Liver (tissue), 9 donors: ENCODE data around the gene SP2. TPM values are rescaled to one million over a fixed set of nuclear protein-coding genes. Genes with fewer than 3 reads are reported as not detected.

ENCODE experiments used
- DNase-seq: peaks from one replicate; pipeline ENCODE4 v3.0.0-alpha.2; 2017; ENCODE audit warnings: low spot score
- H3K27ac ChIP-seq, 2 donors: one replicate each; pipeline ENCODE4 v1.7.0; 2013; ENCODE audit warnings: inconsistent platforms in 2 of 2, low read length in 2 of 2, control low read depth in 1 of 2, low read depth in 1 of 2, mild to moderate bottlenecking in 1 of 2
- H3K27me3 ChIP-seq, 4 donors: one replicate each; pipeline versions ENCODE4 v1.6.1 to v1.7.0; 2013; ENCODE audit warnings: low read length in 3 of 4, inconsistent platforms in 1 of 4, mild to moderate bottlenecking in 1 of 4, moderate library complexity in 1 of 4; ENCODE audit not compliant: control insufficient read depth in 4 of 4, insufficient read depth in 4 of 4
- H3K36me3 ChIP-seq, 4 donors: one replicate each; pipeline versions ENCODE4 v1.6.1 to v1.7.0; 2013; ENCODE audit warnings: low read length in 3 of 4, mild to moderate bottlenecking in 3 of 4, low read depth in 1 of 4, moderate library complexity in 1 of 4; ENCODE audit not compliant: control insufficient read depth in 4 of 4, insufficient read depth in 3 of 4
- H3K4me1 ChIP-seq, 4 donors: one replicate each; pipeline versions ENCODE4 v1.6.1 to v1.7.0; 2013; ENCODE audit warnings: low read length in 3 of 4, mild to moderate bottlenecking in 3 of 4, moderate library complexity in 1 of 4; ENCODE audit not compliant: control insufficient read depth in 4 of 4, insufficient read depth in 4 of 4
- H3K4me3 ChIP-seq, 3 donors: one replicate each; pipeline versions ENCODE4 v1.6.1 to v1.7.0; 2013; ENCODE audit warnings: low read length in 3 of 3, control low read depth in 1 of 3, low read depth in 1 of 3, mild to moderate bottlenecking in 1 of 3
- H3K9ac ChIP-seq, 2 donors: one replicate each; pipeline ENCODE4 v1.7.0; 2013; ENCODE audit warnings: low read length in 2 of 2, mild to moderate bottlenecking in 2 of 2, moderate library complexity in 2 of 2, control low read depth in 1 of 2, low read depth in 1 of 2
- H3K9me3 ChIP-seq, 4 donors: one replicate each; pipeline versions ENCODE4 v1.6.1 to v1.7.0; 2013; ENCODE audit warnings: low read length in 3 of 4; ENCODE audit not compliant: control insufficient read depth in 4 of 4
- EGR1 ChIP-seq, 2 donors: IDR thresholded peaks; 2 replicates each; pipeline ENCODE4 v1.6.1; 2016 to 2018; ENCODE audit warnings: antibody characterized with exemption in 2 of 2, low read depth in 2 of 2
- FOXA1 ChIP-seq: IDR thresholded peaks from 2 replicates; pipeline ENCODE4 v1.6.1; 2016; ENCODE audit warnings: antibody characterized with exemption
- GABPA ChIP-seq, 2 donors: IDR thresholded peaks in 1 of 2; conservative IDR thresholded peaks in 1 of 2; 2 replicates each; pipeline ENCODE4 v1.6.1; 2016; ENCODE audit warnings: antibody characterized with exemption in 2 of 2, mild to moderate bottlenecking in 1 of 2, moderate library complexity in 1 of 2
- HNF4A ChIP-seq, 2 donors: conservative IDR thresholded peaks; 2 replicates each; pipeline ENCODE4 v1.6.1; 2016; ENCODE audit warnings: antibody characterized with exemption in 2 of 2, mild to moderate bottlenecking in 2 of 2
- HNF4G ChIP-seq: IDR thresholded peaks from 2 replicates; pipeline ENCODE4 v1.6.1; 2016; ENCODE audit warnings: antibody characterized with exemption
- JUND ChIP-seq, 2 donors: IDR thresholded peaks; 2 replicates each; pipeline ENCODE4 v1.6.1; 2016; ENCODE audit warnings: antibody characterized with exemption in 2 of 2
- NR2F2 ChIP-seq: IDR thresholded peaks from 2 replicates; pipeline ENCODE4 v1.6.1; 2016; ENCODE audit warnings: antibody characterized with exemption
- RAD21 ChIP-seq, 2 donors: IDR thresholded peaks; 2 replicates each; pipeline ENCODE4 v1.6.1; 2016; ENCODE audit warnings: antibody characterized with exemption in 2 of 2, mild to moderate bottlenecking in 2 of 2
- RXRA ChIP-seq, 2 donors: IDR thresholded peaks; 2 replicates each; pipeline ENCODE4 v1.6.1; 2017 to 2018; ENCODE audit warnings: antibody characterized with exemption in 2 of 2, mild to moderate bottlenecking in 1 of 2
- SP1 ChIP-seq: IDR thresholded peaks from 2 replicates; pipeline ENCODE4 v1.6.1; 2018; ENCODE audit warnings: antibody characterized with exemption, mild to moderate bottlenecking
- TAF1 ChIP-seq: conservative IDR thresholded peaks from 2 replicates; pipeline ENCODE4 v1.6.1; 2016; ENCODE audit warnings: antibody characterized with exemption, mild to moderate bottlenecking
- YY1 ChIP-seq: IDR thresholded peaks from 2 replicates; pipeline ENCODE4 v1.6.1; 2016; ENCODE audit warnings: antibody characterized with exemption, mild to moderate bottlenecking
- WGBS: extraction: QIAGEN DNeasy Blood & Tissue Kit; methylation state at CpG from one replicate; pipeline ENCODE4 v1.1.7; 2013; 5-methylcytosine and 5-hydroxymethylcytosine counted together
- polyA plus RNA-seq, 2 donors: library from polyadenylated mRNA; stranded (reverse) in 1 of 2; unstranded in 1 of 2; fragments of 200-250 nt in 1 of 2; fragments of >200 nt in 1 of 2; fragmentation: Nextera tagmentation in 1 of 2; extraction: Ambion mirVana in 1 of 2; gene quantifications; one replicate each; pipeline versions ENCODE4 v1.2.1 to v1.2.3, GENCODE V29; 2013 to 2015
- total RNA-seq, 2 donors: library from RNA; depleted of rRNA; stranded (reverse); fragments of >200 nt; gene quantifications; one replicate each; pipeline ENCODE4 v1.2.3, GENCODE V29; 2014
- TF ChIP-seq, protein P1 (sequence below): IDR thresholded peaks from 2 replicates; pipeline ENCODE4 v1.6.1; 2016; ENCODE audit warnings: antibody characterized with exemption
- TF ChIP-seq, protein P2 (sequence below): IDR thresholded peaks from 2 replicates; pipeline ENCODE4 v1.6.1; 2016; ENCODE audit warnings: antibody characterized with exemption, mild to moderate bottlenecking
- TF ChIP-seq, protein P3 (sequence below): fragments of 150-350 bp; IDR thresholded peaks from 2 replicates; pipeline ENCODE4 v1.5.1; 2017; ENCODE audit warnings: improper control_type of control experiment, low read depth, low read length; ENCODE audit not compliant: missing input control
- TF ChIP-seq, protein P4 (sequence below): IDR thresholded peaks from 2 replicates; pipeline ENCODE4 v1.6.1; 2016; ENCODE audit warnings: antibody characterized with exemption
- TF ChIP-seq, protein P5 (sequence below): IDR thresholded peaks from 2 replicates; pipeline ENCODE4 v1.6.1; 2016; ENCODE audit warnings: antibody characterized with exemption
- donor health status: healthy.
- donor health status: healthy.
- donor health status: healthy.
- donor health status: healthy.
- donor health status: healthy.

The SP2 gene
- total and polyA plus RNA-seq, 4 donors = 2.2 to 5.7 (median 3.8) TPM

DNA sequence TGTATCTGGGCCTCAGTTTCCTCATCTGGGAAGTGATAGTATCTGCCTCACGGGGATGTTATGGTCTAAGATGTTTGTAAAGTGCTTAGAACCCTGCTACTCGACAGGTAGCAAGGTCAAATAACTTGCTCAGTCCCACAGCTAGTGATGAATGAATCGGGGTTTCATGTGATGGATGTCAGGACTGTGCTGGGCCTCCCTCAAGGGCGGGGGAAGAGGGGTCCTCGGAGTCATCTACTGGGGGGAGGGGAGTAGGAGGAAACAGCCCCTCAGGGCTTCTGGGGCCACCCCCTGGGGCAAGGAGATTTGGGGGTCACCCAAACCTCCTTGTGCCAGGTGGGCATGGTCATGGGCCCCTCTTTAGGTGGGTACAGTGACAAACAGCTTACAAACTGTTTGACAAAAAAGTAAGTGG, 46.1 kb downstream of the SP2 start:
- Histone ChIP-seq H3K4me1 (peaks cover 10 to 59% (median 46%) of the 10 kb centered on the region in 4 donors), H3K9ac (peak overlapping the region; percentile 79 to 96), H3K36me3 (peaks cover 0 to 7% (median 4%) of the 10 kb centered on the region in 4 donors), H3K4me3 (peak overlapping the region; percentile 41 to 83 (median 82)), H3K27ac (peak overlapping the region; percentile 96 to 99), H3K9me3 (no peaks in the 10 kb centered on the region), H3K27me3 (no peaks in the 10 kb centered on the region)
- no peak for TF ChIP-seq EGR1 (IDR thresholded peaks at IDR 0.05; ENCODE audit: low read depth in 2 of 2)
- TF ChIP-seq GABPA (IDR thresholded peaks at IDR 0.05 in 1 of 2, conservative IDR thresholded peaks at IDR 0.05 in 1 of 2) = no peak
- TF ChIP-seq, protein P1, sequence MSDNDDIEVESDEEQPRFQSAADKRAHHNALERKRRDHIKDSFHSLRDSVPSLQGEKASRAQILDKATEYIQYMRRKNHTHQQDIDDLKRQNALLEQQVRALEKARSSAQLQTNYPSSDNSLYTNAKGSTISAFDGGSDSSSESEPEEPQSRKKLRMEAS = no peak
- TF ChIP-seq, protein P2, sequence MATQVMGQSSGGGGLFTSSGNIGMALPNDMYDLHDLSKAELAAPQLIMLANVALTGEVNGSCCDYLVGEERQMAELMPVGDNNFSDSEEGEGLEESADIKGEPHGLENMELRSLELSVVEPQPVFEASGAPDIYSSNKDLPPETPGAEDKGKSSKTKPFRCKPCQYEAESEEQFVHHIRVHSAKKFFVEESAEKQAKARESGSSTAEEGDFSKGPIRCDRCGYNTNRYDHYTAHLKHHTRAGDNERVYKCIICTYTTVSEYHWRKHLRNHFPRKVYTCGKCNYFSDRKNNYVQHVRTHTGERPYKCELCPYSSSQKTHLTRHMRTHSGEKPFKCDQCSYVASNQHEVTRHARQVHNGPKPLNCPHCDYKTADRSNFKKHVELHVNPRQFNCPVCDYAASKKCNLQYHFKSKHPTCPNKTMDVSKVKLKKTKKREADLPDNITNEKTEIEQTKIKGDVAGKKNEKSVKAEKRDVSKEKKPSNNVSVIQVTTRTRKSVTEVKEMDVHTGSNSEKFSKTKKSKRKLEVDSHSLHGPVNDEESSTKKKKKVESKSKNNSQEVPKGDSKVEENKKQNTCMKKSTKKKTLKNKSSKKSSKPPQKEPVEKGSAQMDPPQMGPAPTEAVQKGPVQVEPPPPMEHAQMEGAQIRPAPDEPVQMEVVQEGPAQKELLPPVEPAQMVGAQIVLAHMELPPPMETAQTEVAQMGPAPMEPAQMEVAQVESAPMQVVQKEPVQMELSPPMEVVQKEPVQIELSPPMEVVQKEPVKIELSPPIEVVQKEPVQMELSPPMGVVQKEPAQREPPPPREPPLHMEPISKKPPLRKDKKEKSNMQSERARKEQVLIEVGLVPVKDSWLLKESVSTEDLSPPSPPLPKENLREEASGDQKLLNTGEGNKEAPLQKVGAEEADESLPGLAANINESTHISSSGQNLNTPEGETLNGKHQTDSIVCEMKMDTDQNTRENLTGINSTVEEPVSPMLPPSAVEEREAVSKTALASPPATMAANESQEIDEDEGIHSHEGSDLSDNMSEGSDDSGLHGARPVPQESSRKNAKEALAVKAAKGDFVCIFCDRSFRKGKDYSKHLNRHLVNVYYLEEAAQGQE = no peak
- no peak for TF ChIP-seq HNF4G
- TF ChIP-seq SP1 = no peak
- no peak for TF ChIP-seq FOXA1
- TF ChIP-seq, protein P3, sequence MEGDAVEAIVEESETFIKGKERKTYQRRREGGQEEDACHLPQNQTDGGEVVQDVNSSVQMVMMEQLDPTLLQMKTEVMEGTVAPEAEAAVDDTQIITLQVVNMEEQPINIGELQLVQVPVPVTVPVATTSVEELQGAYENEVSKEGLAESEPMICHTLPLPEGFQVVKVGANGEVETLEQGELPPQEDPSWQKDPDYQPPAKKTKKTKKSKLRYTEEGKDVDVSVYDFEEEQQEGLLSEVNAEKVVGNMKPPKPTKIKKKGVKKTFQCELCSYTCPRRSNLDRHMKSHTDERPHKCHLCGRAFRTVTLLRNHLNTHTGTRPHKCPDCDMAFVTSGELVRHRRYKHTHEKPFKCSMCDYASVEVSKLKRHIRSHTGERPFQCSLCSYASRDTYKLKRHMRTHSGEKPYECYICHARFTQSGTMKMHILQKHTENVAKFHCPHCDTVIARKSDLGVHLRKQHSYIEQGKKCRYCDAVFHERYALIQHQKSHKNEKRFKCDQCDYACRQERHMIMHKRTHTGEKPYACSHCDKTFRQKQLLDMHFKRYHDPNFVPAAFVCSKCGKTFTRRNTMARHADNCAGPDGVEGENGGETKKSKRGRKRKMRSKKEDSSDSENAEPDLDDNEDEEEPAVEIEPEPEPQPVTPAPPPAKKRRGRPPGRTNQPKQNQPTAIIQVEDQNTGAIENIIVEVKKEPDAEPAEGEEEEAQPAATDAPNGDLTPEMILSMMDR = no peak
- TF ChIP-seq RAD21 (IDR thresholded peaks at IDR 0.05) = no peak
- TF ChIP-seq, protein P4, sequence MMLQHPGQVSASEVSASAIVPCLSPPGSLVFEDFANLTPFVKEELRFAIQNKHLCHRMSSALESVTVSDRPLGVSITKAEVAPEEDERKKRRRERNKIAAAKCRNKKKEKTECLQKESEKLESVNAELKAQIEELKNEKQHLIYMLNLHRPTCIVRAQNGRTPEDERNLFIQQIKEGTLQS = no peak
- TF ChIP-seq NR2F2 = no peak
- no peak for TF ChIP-seq YY1
- no peak for TF ChIP-seq HNF4A (conservative IDR thresholded peaks at IDR 0.05)
- no peak for TF ChIP-seq RXRA (IDR thresholded peaks at IDR 0.05)
- TF ChIP-seq JUND (IDR thresholded peaks at IDR 0.05) = no peak
- no peak for TF ChIP-seq TAF1
- 3% methylated on average over 5 of the region's 5 CpGs for WGBS
- no peak for DNase-seq

DNA sequence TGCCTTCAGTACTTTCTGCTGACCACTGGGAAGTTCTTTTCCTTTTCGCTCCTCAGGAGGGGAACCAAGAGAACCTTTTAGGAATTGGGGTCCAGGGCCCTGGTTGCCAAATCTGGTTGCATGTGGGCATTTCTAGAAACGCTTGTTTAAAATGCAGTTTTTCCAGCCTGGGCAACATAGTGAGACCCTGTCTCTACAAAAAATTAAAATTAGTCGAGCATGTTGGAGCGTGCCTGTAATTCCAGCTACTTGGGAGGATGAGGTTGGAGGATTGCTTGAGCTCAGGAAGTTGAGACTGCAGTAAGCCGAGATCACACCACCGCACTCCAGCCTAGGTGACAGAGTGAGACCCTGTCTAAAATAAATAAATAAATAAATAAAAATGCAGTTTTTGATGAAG, 46.5 kb downstream of the SP2 start:
- Histone ChIP-seq H3K4me3 (peak overlapping the region; percentile 41 to 83 (median 82)), H3K9ac (peak overlapping the region; percentile 79 to 96), H3K9me3 (no peaks in the 10 kb centered on the region), H3K4me1 (peaks cover 10 to 61% (median 49%) of the 10 kb centered on the region in 4 donors), H3K27ac (peak overlapping the region; percentile 96 to 99), H3K27me3 (no peaks in the 10 kb centered on the region), H3K36me3 (peaks cover 0 to 7% (median 4%) of the 10 kb centered on the region in 4 donors)
- WGBS = 53% methylated on average over 6 of the region's 6 CpGs
- TF ChIP-seq RXRA (IDR thresholded peaks at IDR 0.05) (no peak), HNF4G (no peak), RAD21 (IDR thresholded peaks at IDR 0.05) (no peak), JUND (IDR thresholded peaks at IDR 0.05) (no peak), NR2F2 (no peak), TAF1 (no peak)
- TF ChIP-seq, protein P5, sequence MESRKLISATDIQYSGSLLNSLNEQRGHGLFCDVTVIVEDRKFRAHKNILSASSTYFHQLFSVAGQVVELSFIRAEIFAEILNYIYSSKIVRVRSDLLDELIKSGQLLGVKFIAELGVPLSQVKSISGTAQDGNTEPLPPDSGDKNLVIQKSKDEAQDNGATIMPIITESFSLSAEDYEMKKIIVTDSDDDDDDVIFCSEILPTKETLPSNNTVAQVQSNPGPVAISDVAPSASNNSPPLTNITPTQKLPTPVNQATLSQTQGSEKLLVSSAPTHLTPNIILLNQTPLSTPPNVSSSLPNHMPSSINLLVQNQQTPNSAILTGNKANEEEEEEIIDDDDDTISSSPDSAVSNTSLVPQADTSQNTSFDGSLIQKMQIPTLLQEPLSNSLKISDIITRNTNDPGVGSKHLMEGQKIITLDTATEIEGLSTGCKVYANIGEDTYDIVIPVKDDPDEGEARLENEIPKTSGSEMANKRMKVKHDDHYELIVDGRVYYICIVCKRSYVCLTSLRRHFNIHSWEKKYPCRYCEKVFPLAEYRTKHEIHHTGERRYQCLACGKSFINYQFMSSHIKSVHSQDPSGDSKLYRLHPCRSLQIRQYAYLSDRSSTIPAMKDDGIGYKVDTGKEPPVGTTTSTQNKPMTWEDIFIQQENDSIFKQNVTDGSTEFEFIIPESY = no peak
- TF ChIP-seq, protein P1 = no peak
- TF ChIP-seq, protein P3 = no peak
- DNase-seq = no peak
